H9 (cell line): ENCODE measurements around the gene PRDM8. TPM values are rescaled to one million over a fixed set of nuclear protein-coding genes. Genes with fewer than 3 reads are reported as not detected.

Experiments
- DNase-seq: peaks from one replicate; pipeline ENCODE4 v3.0.0-alpha.2; 2017
- H2AFZ ChIP-seq: one replicate; pipeline ENCODE4 v1.6.1; 2013; ENCODE audit warnings: mild to moderate bottlenecking, low read length, control low read depth, moderate library complexity
- H2AK5ac ChIP-seq: 2 replicates; pipeline ENCODE4 v1.6.1; 2013; ENCODE audit warnings: low read length, control low read depth, mixed read lengths; ENCODE audit not compliant: insufficient read length
- H2BK120ac ChIP-seq: one replicate; pipeline ENCODE4 v1.6.1; 2013; ENCODE audit warnings: low read depth, mild to moderate bottlenecking, low read length, control low read depth, inconsistent platforms; ENCODE audit not compliant: poor library complexity, severe bottlenecking
- H2BK12ac ChIP-seq: 2 replicates; pipeline ENCODE4 v1.6.1; 2013; ENCODE audit warnings: low read length, control low read depth, mixed read lengths, low read depth; ENCODE audit not compliant: insufficient read length
- H2BK15ac ChIP-seq: 2 replicates; pipeline ENCODE4 v1.6.1; 2013; ENCODE audit warnings: low read depth, low read length, control low read depth
- H2BK20ac ChIP-seq: one replicate; pipeline ENCODE4 v1.6.1; 2013; ENCODE audit warnings: low read depth, mild to moderate bottlenecking, low read length, control low read depth, inconsistent platforms; ENCODE audit not compliant: poor library complexity, severe bottlenecking
- H2BK5ac ChIP-seq: 2 replicates; pipeline ENCODE4 v1.6.1; 2013; ENCODE audit warnings: low read length, control low read depth, mixed read lengths; ENCODE audit not compliant: insufficient read length
- H3K14ac ChIP-seq: 2 replicates; pipeline ENCODE4 v1.6.1; 2013; ENCODE audit warnings: low read length, control low read depth; ENCODE audit not compliant: insufficient read depth
- H3K18ac ChIP-seq: 2 replicates; pipeline ENCODE4 v1.6.1; 2013; ENCODE audit warnings: low read depth, mild to moderate bottlenecking, mixed read lengths, low read length, control low read depth; ENCODE audit not compliant: insufficient read length
- H3K23ac ChIP-seq: 2 replicates; pipeline ENCODE4 v1.6.1; 2013; ENCODE audit warnings: low read length, control low read depth, mixed read lengths, low read depth; ENCODE audit not compliant: insufficient read length
- H3K23me2 ChIP-seq: 2 replicates; pipeline ENCODE4 v1.6.1; 2013; ENCODE audit warnings: low read depth, mild to moderate bottlenecking, mixed read lengths, low read length, control low read depth; ENCODE audit not compliant: insufficient read length, poor library complexity, severe bottlenecking
- H3K27ac ChIP-seq: 2 replicates; pipeline ENCODE4 v1.5.1; 2013; ENCODE audit warnings: low read length, control low read depth, mixed read lengths, low read depth; ENCODE audit not compliant: insufficient read length
- H3K27me3 ChIP-seq: 2 replicates; pipeline ENCODE4 v1.6.1; 2013; ENCODE audit warnings: low read length, control low read depth, inconsistent platforms; ENCODE audit not compliant: insufficient read depth
- H3K4ac ChIP-seq: 2 replicates; pipeline ENCODE4 v1.6.1; 2013; ENCODE audit warnings: low read depth, mild to moderate bottlenecking, control low read depth, inconsistent platforms, low read length, moderate library complexity
- H3K4me1 ChIP-seq: 2 replicates; pipeline ENCODE4 v1.6.1; 2013; ENCODE audit warnings: low read length, control low read depth, inconsistent platforms; ENCODE audit not compliant: insufficient read depth
- H3K4me2 ChIP-seq: 2 replicates; pipeline ENCODE4 v1.6.1; 2013; ENCODE audit warnings: low read length, control low read depth, mixed read lengths; ENCODE audit not compliant: insufficient read length, insufficient read depth
- H3K56ac ChIP-seq: 2 replicates; pipeline ENCODE4 v1.6.1; 2013; ENCODE audit warnings: low read depth, mild to moderate bottlenecking, mixed read lengths, low read length, control low read depth; ENCODE audit not compliant: insufficient read length
- H3K79me1 ChIP-seq: 2 replicates; pipeline ENCODE4 v1.6.1; 2013; ENCODE audit warnings: low read depth, mild to moderate bottlenecking, moderate library complexity, low read length, control low read depth, inconsistent platforms; ENCODE audit not compliant: insufficient read depth, poor library complexity, severe bottlenecking
- H3K79me2 ChIP-seq: 2 replicates; pipeline ENCODE4 v1.6.1; 2013; ENCODE audit warnings: low read length, control low read depth, inconsistent platforms; ENCODE audit not compliant: insufficient read depth
- H3K9ac ChIP-seq: 2 replicates; pipeline ENCODE4 v1.6.1; 2013; ENCODE audit warnings: low read length, control low read depth, mixed read lengths; ENCODE audit not compliant: insufficient read length; ENCODE audit errors: extremely low read depth
- H3K9me3 ChIP-seq: one replicate; pipeline ENCODE4 v1.6.1; 2013; ENCODE audit warnings: low read depth, low read length, inconsistent platforms; ENCODE audit not compliant: control insufficient read depth
- H3T11ph ChIP-seq: one replicate; pipeline ENCODE4 v1.6.1; 2013; ENCODE audit warnings: mild to moderate bottlenecking, low read length, control low read depth, inconsistent platforms
- H4K20me1 ChIP-seq: one replicate; pipeline ENCODE4 v1.6.1; 2013; ENCODE audit not compliant: control insufficient read depth, insufficient read length, insufficient read depth
- H4K5ac ChIP-seq: 2 replicates; pipeline ENCODE4 v1.6.1; 2013; ENCODE audit warnings: low read depth, mild to moderate bottlenecking, mixed read lengths, low read length, control low read depth; ENCODE audit not compliant: insufficient read length
- H4K8ac ChIP-seq: replicated peaks from 2 replicates; pipeline ENCODE4 v1.6.1; 2013; ENCODE audit warnings: low read length, control low read depth, mixed read lengths, low read depth; ENCODE audit not compliant: insufficient read length
- H4K91ac ChIP-seq: 2 replicates; pipeline ENCODE4 v1.6.1; 2013; ENCODE audit warnings: low read depth, mild to moderate bottlenecking, moderate library complexity, mixed read lengths, low read length, control low read depth; ENCODE audit not compliant: insufficient read length
- H3K27ac Mint-ChIP-seq, 3 experiments: 2 replicates in 2 of 3; 3 replicates in 1 of 3; pipeline ENCODE4 v1.8.0; 2020 to 2021; ENCODE audit warnings: mixed read lengths in 3 of 3, mild to moderate bottlenecking in 1 of 3, moderate library complexity in 1 of 3
- H3K27me3 Mint-ChIP-seq: 2 replicates; pipeline ENCODE4 v1.8.0; 2021; ENCODE audit warnings: low read depth, mild to moderate bottlenecking, moderate library complexity, mixed read lengths
- H3K36me3 Mint-ChIP-seq, 3 experiments: 2 replicates in 2 of 3; 3 replicates in 1 of 3; pipeline ENCODE4 v1.8.0; 2020 to 2021; ENCODE audit warnings: low read depth in 3 of 3, mixed read lengths in 3 of 3; ENCODE audit not compliant: insufficient read depth in 1 of 3
- H3K4me1 Mint-ChIP-seq, 2 experiments: 2 replicates each; pipeline ENCODE4 v1.8.0; 2020; ENCODE audit warnings: mixed read lengths in 2 of 2
- H3K4me3 Mint-ChIP-seq, 2 experiments: 2 replicates in 1 of 2; 3 replicates in 1 of 2; pipeline ENCODE4 v1.8.0; 2020 to 2021; ENCODE audit warnings: mild to moderate bottlenecking in 2 of 2, mixed read lengths in 2 of 2, moderate library complexity in 1 of 2
- H3K9me3 Mint-ChIP-seq, 2 experiments: 2 replicates in 1 of 2; 3 replicates in 1 of 2; pipeline ENCODE4 v1.8.0; 2020; ENCODE audit warnings: mild to moderate bottlenecking in 2 of 2, mixed read lengths in 2 of 2, moderate library complexity in 1 of 2
- WGBS: extraction: QIAGEN DNeasy Blood & Tissue Kit; methylation state at CpG from one replicate; pipeline ENCODE4 v1.1.7; 2013; ENCODE audit warnings: missing lambda C conversion rate, low lambda C conversion rate, mixed read lengths; ENCODE audit not compliant: insufficient read length; ENCODE audit errors: extremely low coverage; 5-methylcytosine and 5-hydroxymethylcytosine counted together
- total RNA-seq: library from RNA; stranded (reverse); gene quantifications from 2 replicates; pipeline ENCODE4 v1.2.1, GENCODE V29; 2021
- TF ChIP-seq, protein P1 (sequence below): fragments of 200-600 bp; sonication (generic); conservative IDR thresholded peaks from 3 replicates; pipeline ENCODE4 v1.8.0; 2021; ENCODE audit warnings: antibody characterized with exemption, mild to moderate bottlenecking

PRDM8 gene
- total RNA-seq, 1 experiment from 2014 or later, result not detected

GRCh38 chr4:80229590-80229989, 32.3 kb downstream of the PRDM8 start:
- no peaks in the 10 kb centered on the region for H3K27me3 ChIP-seq
- H2BK20ac ChIP-seq, result no peak overlapping the region
- H3K4me1 Mint-ChIP-seq, result no peaks in the 10 kb centered on the region
- H3K23ac ChIP-seq, result no peak overlapping the region
- H3K9me3 ChIP-seq, result no peaks in the 10 kb centered on the region
- no peak overlapping the region for H3K14ac ChIP-seq
- no peak overlapping the region for H3K56ac ChIP-seq
- no peak overlapping the region for H3K4ac ChIP-seq
- H3K27me3 Mint-ChIP-seq, result peaks cover 22% of the 10 kb centered on the region
- H3K4me1 ChIP-seq, result no peaks in the 10 kb centered on the region
- H3T11ph ChIP-seq, result no peak overlapping the region
- H2AFZ ChIP-seq, result no peak overlapping the region
- H3K9ac ChIP-seq, result no peak overlapping the region
- no peak overlapping the region for H3K4me2 ChIP-seq
- H3K79me1 ChIP-seq, result no peaks in the 10 kb centered on the region
- H4K91ac ChIP-seq, result no peak overlapping the region
- H2BK120ac ChIP-seq, result no peak overlapping the region
- H2BK15ac ChIP-seq, result no peak overlapping the region
- TF ChIP-seq, protein P1, sequence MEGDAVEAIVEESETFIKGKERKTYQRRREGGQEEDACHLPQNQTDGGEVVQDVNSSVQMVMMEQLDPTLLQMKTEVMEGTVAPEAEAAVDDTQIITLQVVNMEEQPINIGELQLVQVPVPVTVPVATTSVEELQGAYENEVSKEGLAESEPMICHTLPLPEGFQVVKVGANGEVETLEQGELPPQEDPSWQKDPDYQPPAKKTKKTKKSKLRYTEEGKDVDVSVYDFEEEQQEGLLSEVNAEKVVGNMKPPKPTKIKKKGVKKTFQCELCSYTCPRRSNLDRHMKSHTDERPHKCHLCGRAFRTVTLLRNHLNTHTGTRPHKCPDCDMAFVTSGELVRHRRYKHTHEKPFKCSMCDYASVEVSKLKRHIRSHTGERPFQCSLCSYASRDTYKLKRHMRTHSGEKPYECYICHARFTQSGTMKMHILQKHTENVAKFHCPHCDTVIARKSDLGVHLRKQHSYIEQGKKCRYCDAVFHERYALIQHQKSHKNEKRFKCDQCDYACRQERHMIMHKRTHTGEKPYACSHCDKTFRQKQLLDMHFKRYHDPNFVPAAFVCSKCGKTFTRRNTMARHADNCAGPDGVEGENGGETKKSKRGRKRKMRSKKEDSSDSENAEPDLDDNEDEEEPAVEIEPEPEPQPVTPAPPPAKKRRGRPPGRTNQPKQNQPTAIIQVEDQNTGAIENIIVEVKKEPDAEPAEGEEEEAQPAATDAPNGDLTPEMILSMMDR, result no peak
- no peaks in the 10 kb centered on the region for H3K36me3 Mint-ChIP-seq
- DNase-seq, result no peak
- no peak overlapping the region for H3K4me3 Mint-ChIP-seq
- no peak overlapping the region for H3K18ac ChIP-seq
- H3K27ac Mint-ChIP-seq, result no peak overlapping the region
- no peak overlapping the region for H2BK12ac ChIP-seq
- no peak overlapping the region for H4K5ac ChIP-seq
- H3K23me2 ChIP-seq, result no peaks in the 10 kb centered on the region
- no peak overlapping the region for H2AK5ac ChIP-seq
- H3K79me2 ChIP-seq, result no peaks in the 10 kb centered on the region
- no peak overlapping the region for H4K8ac ChIP-seq
- no peaks in the 10 kb centered on the region for H4K20me1 ChIP-seq
- H2BK5ac ChIP-seq, result no peak overlapping the region
- no peaks in the 10 kb centered on the region for H3K9me3 Mint-ChIP-seq
- no peak overlapping the region for H3K27ac ChIP-seq
- WGBS, result no CpG with 5 or more reads among the region's 2 CpGs
